ENCODE results near the gene DCTN5. TPM values are rescaled to one million over a fixed set of nuclear protein-coding genes. Genes with fewer than 3 reads are reported as not detected.
"Not testable (repeated sequence)": the region's sequence is repeated elsewhere in the genome, so short reads cannot be mapped to it uniquely, and the experiment has no call there.

DCTN5 gene
- total RNA-seq, 4 donors from 2014 or later = 14.9 to 58.0 (median 39.2) TPM

GRCh38 chr16:23597003-23597756 lies 44.1 kb upstream of the DCTN5 start:
- peaks cover 0 to 19% (median 0%) of the 10 kb centered on the region in 3 donors for H3K36me3 ChIP-seq
- H3K4me1 ChIP-seq = peaks cover 0 to 11% (median 6%) of the 10 kb centered on the region in 4 donors
- H3K27me3 ChIP-seq = no peaks in the 10 kb centered on the region
- no peaks in the 10 kb centered on the region for H3K9me3 ChIP-seq
- peak in 2 of 3 donors; percentile 43 to 49 for DNase-seq
- no peak overlapping the region for H3K27ac ChIP-seq
- TF ChIP-seq POLR2A (IDR thresholded peaks at IDR 0.05) = no peak
- TF ChIP-seq CTCF (IDR thresholded peaks at IDR 0.05) = peak in 3 of 6 experiments; percentile 6 to 29 (median 7)
- no peak overlapping the region for H3K4me3 ChIP-seq

GRCh38 chr16:23607726-23608125 lies 33.5 kb upstream of the DCTN5 start:
- Histone ChIP-seq H3K36me3 (peaks cover 0 to 71% (median 0%) of the 10 kb centered on the region in 3 donors), H3K9me3 (no peaks in the 10 kb centered on the region), H3K4me3 (no peak overlapping the region), H3K27me3 (no peaks in the 10 kb centered on the region), H3K4me1 (no peaks in the 10 kb centered on the region), H3K27ac (no peak overlapping the region)
- DNase-seq = no peak
- no peak for TF ChIP-seq CTCF (IDR thresholded peaks at IDR 0.05)
- no peak for TF ChIP-seq POLR2A (IDR thresholded peaks at IDR 0.05)

GRCh38 chr16:23608194-23608593 lies 33.1 kb upstream of the DCTN5 start:
- H3K36me3 ChIP-seq = peaks cover 0 to 71% (median 0%) of the 10 kb centered on the region in 3 donors
- TF ChIP-seq POLR2A (IDR thresholded peaks at IDR 0.05) (no peak), CTCF (IDR thresholded peaks at IDR 0.05) (no peak)
- no peaks in the 10 kb centered on the region for H3K4me1 ChIP-seq
- H3K27ac ChIP-seq = no peak overlapping the region
- no peaks in the 10 kb centered on the region for H3K27me3 ChIP-seq
- DNase-seq = no peak
- no peak overlapping the region for H3K4me3 ChIP-seq
- H3K9me3 ChIP-seq = no peaks in the 10 kb centered on the region

GRCh38 chr16:23609929-23610328 lies 31.3 kb upstream of the DCTN5 start:
- Histone ChIP-seq H3K27ac (no peak overlapping the region), H3K36me3 (peaks cover 0 to 69% (median 0%) of the 10 kb centered on the region in 3 donors)

GRCh38 chr16:23610905-23611304 lies 30.4 kb upstream of the DCTN5 start:
- peaks cover 0 to 65% (median 0%) of the 10 kb centered on the region in 3 donors for H3K36me3 ChIP-seq
- not testable (repeated sequence) for H3K27ac ChIP-seq, H3K4me1 ChIP-seq, DNase-seq, H3K27me3 ChIP-seq, H3K9me3 ChIP-seq, H3K4me3 ChIP-seq

More at GRCh38 chr16:23609929-23610328, 31.3 kb upstream of the DCTN5 start:
- H3K9me3 ChIP-seq = no peaks in the 10 kb centered on the region
- TF ChIP-seq POLR2A (IDR thresholded peaks at IDR 0.05) (no peak), CTCF (IDR thresholded peaks at IDR 0.05) (no peak)
- no peak overlapping the region for H3K4me3 ChIP-seq
- no peaks in the 10 kb centered on the region for H3K27me3 ChIP-seq
- H3K4me1 ChIP-seq = no peaks in the 10 kb centered on the region
- no peak for DNase-seq

GRCh38 chr16:23611936-23612335 lies 29.3 kb upstream of the DCTN5 start:
- no peak for DNase-seq
- H3K36me3 ChIP-seq = peaks cover 0 to 64% (median 0%) of the 10 kb centered on the region in 3 donors

More at GRCh38 chr16:23611936-23612335, 29.3 kb upstream of the DCTN5 start:
- H3K27ac ChIP-seq = no peak overlapping the region
- TF ChIP-seq CTCF (IDR thresholded peaks at IDR 0.05) = no peak
- no peak for TF ChIP-seq POLR2A (IDR thresholded peaks at IDR 0.05)
- H3K9me3 ChIP-seq = no peaks in the 10 kb centered on the region
- no peaks in the 10 kb centered on the region for H3K4me1 ChIP-seq
- H3K4me3 ChIP-seq = no peak overlapping the region
- H3K27me3 ChIP-seq = no peaks in the 10 kb centered on the region
